ENCODE results near the gene FCHSD2.

Gene FCHSD2

DNA sequence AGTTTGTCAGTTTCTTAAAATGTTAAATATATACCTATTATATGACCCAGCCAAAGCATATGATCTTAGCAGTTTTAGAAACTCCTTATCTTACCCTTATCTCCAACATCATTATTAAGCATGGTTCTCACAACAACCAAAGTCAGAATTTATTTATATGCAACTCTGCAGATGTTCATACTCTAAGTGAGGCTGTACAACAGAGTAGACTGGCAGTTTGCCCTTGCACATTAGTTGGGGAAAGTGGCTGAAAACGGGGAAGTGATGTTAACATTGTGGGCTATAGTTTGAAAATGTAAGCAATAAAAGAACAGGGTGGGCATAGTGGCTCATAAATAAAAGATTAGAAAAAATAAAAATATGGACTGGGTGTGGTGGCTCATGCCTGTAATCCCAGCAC lies 278.2 kb downstream of the FCHSD2 start:
- CTCF ChIA-PET, result interaction anchor here (1.2 kb wide), 1 partner anchor 15 kb away, joined by 3 read pairs; no protein-coding TSS in a partner anchor
- no peak overlapping the region for H3K4me3 ChIP-seq (ENCODE audit: low read depth, low read length)
- POLR2A ChIA-PET, result no interaction called here
- peaks cover 0 to 6% of the 10 kb centered on the region in 2 experiments; a peak in 1 of 3 replicates for H3K36me3 ChIP-seq (ENCODE audit: control insufficient read depth in 2 of 2, insufficient read depth in 1 of 2, low read length in 2 of 2)
- no peak overlapping the region for H3K27ac ChIP-seq (ENCODE audit: extremely low read depth, low read depth, low read length)
- H3K4me1 ChIP-seq (ENCODE audit: control insufficient read depth, insufficient read depth, low read length), result no peaks in the 10 kb centered on the region
- no peaks in the 10 kb centered on the region for H3K9me3 ChIP-seq (ENCODE audit: control insufficient read depth, insufficient read depth, low read depth, low read length)
- no peak for TF ChIP-seq HOXA7 (CRISPR knock-in tag; IDR thresholded peaks at IDR 0.05; ENCODE audit: borderline replicate concordance)
- no peak for TF ChIP-seq ZNF211 (tag by site-specific recombination; IDR thresholded peaks at IDR 0.05; ENCODE audit: low read depth)
- TF ChIP-seq, protein P1, sequence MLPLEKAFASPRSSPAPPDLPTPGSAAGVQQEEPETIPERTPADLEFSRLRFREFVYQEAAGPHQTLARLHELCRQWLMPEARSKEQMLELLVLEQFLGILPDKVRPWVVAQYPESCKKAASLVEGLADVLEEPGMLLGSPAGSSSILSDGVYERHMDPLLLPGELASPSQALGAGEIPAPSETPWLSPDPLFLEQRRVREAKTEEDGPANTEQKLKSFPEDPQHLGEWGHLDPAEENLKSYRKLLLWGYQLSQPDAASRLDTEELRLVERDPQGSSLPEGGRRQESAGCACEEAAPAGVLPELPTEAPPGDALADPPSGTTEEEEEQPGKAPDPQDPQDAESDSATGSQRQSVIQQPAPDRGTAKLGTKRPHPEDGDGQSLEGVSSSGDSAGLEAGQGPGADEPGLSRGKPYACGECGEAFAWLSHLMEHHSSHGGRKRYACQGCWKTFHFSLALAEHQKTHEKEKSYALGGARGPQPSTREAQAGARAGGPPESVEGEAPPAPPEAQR (tag by site-specific recombination; IDR thresholded peaks at IDR 0.05), result no peak

DNA sequence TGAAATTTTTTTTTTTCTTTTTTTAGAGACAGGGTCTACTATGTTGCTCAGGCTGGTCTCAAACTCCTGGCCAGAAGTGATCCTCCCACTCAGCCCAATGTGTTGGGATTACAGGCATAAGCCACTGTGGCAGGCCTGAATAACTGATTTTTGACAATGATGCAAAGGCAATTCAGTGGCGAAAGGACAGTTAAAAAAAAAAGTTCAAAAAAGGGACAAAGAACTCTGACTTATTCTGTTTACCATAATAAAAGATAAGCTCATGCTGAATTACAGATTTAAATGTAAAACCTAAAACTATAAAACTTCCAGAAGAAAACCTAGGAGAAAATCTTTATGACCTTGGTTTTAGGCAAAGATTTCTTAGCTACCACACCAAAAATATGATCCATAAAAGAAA lies 279.0 kb downstream of the FCHSD2 start:
- TF ChIP-seq, protein P2, sequence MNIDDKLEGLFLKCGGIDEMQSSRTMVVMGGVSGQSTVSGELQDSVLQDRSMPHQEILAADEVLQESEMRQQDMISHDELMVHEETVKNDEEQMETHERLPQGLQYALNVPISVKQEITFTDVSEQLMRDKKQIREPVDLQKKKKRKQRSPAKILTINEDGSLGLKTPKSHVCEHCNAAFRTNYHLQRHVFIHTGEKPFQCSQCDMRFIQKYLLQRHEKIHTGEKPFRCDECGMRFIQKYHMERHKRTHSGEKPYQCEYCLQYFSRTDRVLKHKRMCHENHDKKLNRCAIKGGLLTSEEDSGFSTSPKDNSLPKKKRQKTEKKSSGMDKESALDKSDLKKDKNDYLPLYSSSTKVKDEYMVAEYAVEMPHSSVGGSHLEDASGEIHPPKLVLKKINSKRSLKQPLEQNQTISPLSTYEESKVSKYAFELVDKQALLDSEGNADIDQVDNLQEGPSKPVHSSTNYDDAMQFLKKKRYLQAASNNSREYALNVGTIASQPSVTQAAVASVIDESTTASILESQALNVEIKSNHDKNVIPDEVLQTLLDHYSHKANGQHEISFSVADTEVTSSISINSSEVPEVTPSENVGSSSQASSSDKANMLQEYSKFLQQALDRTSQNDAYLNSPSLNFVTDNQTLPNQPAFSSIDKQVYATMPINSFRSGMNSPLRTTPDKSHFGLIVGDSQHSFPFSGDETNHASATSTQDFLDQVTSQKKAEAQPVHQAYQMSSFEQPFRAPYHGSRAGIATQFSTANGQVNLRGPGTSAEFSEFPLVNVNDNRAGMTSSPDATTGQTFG (tag by site-specific recombination; IDR thresholded peaks at IDR 0.05; ENCODE audit: borderline replicate concordance), result no peak
- no peak for TF ChIP-seq ZBTB17 (tag by site-specific recombination; IDR thresholded peaks at IDR 0.05)
- no peak for TF ChIP-seq YY2 (tag by site-specific recombination; IDR thresholded peaks at IDR 0.05)
- no peak for TF ChIP-seq ZNF24 (tag by site-specific recombination; IDR thresholded peaks at IDR 0.05)
- TF ChIP-seq, protein P3, sequence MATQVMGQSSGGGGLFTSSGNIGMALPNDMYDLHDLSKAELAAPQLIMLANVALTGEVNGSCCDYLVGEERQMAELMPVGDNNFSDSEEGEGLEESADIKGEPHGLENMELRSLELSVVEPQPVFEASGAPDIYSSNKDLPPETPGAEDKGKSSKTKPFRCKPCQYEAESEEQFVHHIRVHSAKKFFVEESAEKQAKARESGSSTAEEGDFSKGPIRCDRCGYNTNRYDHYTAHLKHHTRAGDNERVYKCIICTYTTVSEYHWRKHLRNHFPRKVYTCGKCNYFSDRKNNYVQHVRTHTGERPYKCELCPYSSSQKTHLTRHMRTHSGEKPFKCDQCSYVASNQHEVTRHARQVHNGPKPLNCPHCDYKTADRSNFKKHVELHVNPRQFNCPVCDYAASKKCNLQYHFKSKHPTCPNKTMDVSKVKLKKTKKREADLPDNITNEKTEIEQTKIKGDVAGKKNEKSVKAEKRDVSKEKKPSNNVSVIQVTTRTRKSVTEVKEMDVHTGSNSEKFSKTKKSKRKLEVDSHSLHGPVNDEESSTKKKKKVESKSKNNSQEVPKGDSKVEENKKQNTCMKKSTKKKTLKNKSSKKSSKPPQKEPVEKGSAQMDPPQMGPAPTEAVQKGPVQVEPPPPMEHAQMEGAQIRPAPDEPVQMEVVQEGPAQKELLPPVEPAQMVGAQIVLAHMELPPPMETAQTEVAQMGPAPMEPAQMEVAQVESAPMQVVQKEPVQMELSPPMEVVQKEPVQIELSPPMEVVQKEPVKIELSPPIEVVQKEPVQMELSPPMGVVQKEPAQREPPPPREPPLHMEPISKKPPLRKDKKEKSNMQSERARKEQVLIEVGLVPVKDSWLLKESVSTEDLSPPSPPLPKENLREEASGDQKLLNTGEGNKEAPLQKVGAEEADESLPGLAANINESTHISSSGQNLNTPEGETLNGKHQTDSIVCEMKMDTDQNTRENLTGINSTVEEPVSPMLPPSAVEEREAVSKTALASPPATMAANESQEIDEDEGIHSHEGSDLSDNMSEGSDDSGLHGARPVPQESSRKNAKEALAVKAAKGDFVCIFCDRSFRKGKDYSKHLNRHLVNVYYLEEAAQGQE (tag by site-specific recombination; IDR thresholded peaks at IDR 0.05), result no peak
- H3K4me3 ChIP-seq (ENCODE audit: low read depth, low read length), result no peak overlapping the region
- ChIA-PET CTCF (interaction anchor here (0.6 to 1.2 kb wide), 5 partner anchors 8 to 392 kb away, joined by 3 read pairs; no protein-coding TSS in a partner anchor), POLR2A (no interaction called here)
- H3K9me3 ChIP-seq (ENCODE audit: control insufficient read depth, insufficient read depth, low read depth, low read length), result no peaks in the 10 kb centered on the region
- H3K27ac ChIP-seq (ENCODE audit: extremely low read depth, low read depth, low read length), result no peak overlapping the region
- no peaks in the 10 kb centered on the region for H3K4me1 ChIP-seq (ENCODE audit: control insufficient read depth, insufficient read depth, low read length)
- H3K36me3 ChIP-seq (ENCODE audit: control insufficient read depth in 2 of 2, insufficient read depth in 1 of 2, low read length in 2 of 2), result peaks cover 0 to 6% of the 10 kb centered on the region in 2 experiments; a peak in 1 of 3 replicates

DNA sequence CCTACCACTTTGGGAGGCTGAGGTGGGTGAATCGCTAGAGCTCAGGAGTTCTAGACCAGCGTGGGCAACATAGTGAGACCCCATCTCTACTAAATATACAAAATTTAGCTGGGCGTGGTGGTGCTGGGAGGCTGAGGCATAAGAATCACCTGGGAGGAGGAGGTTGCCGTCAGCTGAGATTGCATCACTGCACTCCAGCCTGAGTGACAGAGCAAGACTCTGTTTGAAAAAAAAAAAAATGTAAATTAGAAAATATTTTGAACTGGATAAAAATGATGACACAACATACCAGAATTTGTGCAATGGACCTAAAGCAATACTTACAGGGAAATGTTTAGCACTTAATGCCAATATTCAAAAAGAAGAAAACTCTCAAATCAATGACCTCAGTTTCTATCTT lies 281.5 kb downstream of the FCHSD2 start:
- no peaks in the 10 kb centered on the region for H3K4me1 ChIP-seq (ENCODE audit: control insufficient read depth, insufficient read depth, low read length)
- TF ChIP-seq ZNF132 (tag by site-specific recombination; IDR thresholded peaks at IDR 0.05; ENCODE audit: borderline replicate concordance), result no peak
- ChIA-PET POLR2A (no interaction called here), CTCF (interaction anchor here (0.6 to 1.9 kb wide), 2 partner anchors 13 to 349 kb away, joined by 3 to 4 read pairs; no protein-coding TSS in a partner anchor)
- no peaks in the 10 kb centered on the region for H3K9me3 ChIP-seq (ENCODE audit: control insufficient read depth, insufficient read depth, low read depth, low read length)
- H3K27ac ChIP-seq (ENCODE audit: extremely low read depth, low read depth, low read length), result no peak overlapping the region
- H3K4me3 ChIP-seq (ENCODE audit: low read depth, low read length), result no peak overlapping the region
- no peaks in the 10 kb centered on the region for H3K36me3 ChIP-seq (ENCODE audit: control insufficient read depth in 2 of 2, insufficient read depth in 1 of 2, low read length in 2 of 2)

DNA sequence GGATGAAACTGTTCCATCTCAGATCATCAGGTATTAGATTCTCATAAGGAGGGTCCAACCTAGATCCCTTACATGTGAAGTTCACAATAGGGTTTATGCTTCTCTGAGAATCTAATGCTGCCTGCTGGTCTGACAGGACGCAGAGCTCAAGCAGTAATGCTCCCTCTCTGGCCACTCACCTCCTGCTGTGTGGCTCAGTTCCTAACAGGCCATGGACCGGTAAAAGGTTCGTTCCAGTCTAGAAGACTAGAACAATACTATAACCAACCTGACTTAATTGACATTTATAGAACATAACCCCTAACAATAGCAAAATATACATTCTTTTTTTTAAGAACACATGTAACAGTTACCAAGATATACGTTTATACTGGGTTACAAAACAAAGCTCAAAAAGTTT lies 282.1 kb downstream of the FCHSD2 start:
- Histone ChIP-seq H3K4me1 (ENCODE audit: control insufficient read depth, insufficient read depth, low read length) (no peaks in the 10 kb centered on the region), H3K9me3 (ENCODE audit: control insufficient read depth, insufficient read depth, low read depth, low read length) (no peaks in the 10 kb centered on the region), H3K27ac (ENCODE audit: extremely low read depth, low read depth, low read length) (no peak overlapping the region), H3K36me3 (ENCODE audit: control insufficient read depth in 2 of 2, insufficient read depth in 1 of 2, low read length in 2 of 2) (no peaks in the 10 kb centered on the region), H3K4me3 (ENCODE audit: low read depth, low read length) (no peak overlapping the region)
- CTCF ChIA-PET, result interaction anchor here (0.6 to 1.9 kb wide), 2 partner anchors 12 to 349 kb away, joined by 3 to 4 read pairs; no protein-coding TSS in a partner anchor
- POLR2A ChIA-PET, result no interaction called here
- TF ChIP-seq, protein P4, sequence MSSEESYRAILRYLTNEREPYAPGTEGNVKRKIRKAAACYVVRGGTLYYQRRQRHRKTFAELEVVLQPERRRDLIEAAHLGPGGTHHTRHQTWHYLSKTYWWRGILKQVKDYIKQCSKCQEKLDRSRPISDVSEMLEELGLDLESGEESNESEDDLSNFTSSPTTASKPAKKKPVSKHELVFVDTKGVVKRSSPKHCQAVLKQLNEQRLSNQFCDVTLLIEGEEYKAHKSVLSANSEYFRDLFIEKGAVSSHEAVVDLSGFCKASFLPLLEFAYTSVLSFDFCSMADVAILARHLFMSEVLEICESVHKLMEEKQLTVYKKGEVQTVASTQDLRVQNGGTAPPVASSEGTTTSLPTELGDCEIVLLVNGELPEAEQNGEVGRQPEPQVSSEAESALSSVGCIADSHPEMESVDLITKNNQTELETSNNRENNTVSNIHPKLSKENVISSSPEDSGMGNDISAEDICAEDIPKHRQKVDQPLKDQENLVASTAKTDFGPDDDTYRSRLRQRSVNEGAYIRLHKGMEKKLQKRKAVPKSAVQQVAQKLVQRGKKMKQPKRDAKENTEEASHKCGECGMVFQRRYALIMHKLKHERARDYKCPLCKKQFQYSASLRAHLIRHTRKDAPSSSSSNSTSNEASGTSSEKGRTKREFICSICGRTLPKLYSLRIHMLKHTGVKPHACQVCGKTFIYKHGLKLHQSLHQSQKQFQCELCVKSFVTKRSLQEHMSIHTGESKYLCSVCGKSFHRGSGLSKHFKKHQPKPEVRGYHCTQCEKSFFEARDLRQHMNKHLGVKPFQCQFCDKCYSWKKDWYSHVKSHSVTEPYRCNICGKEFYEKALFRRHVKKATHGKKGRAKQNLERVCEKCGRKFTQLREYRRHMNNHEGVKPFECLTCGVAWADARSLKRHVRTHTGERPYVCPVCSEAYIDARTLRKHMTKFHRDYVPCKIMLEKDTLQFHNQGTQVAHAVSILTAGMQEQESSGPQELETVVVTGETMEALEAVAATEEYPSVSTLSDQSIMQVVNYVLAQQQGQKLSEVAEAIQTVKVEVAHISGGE (tag by site-specific recombination; conservative IDR thresholded peaks at IDR 0.05; ENCODE audit: low read depth), result no peak
- TF ChIP-seq ZNF404 (tag by site-specific recombination; IDR thresholded peaks at IDR 0.05), result no peak

Data from HEK293 (cell line).